Karpas-422 (cell line): ENCODE data around the gene PPP1R14C. TPM values are rescaled to one million over a fixed set of nuclear protein-coding genes. Genes with fewer than 3 reads are reported as not detected.

Source experiments
- DNase-seq: peaks from one replicate; pipeline ENCODE4 v3.0.0-alpha.2; 2015
- H2AFZ ChIP-seq: fragments of 200-600 bp; sonication (generic); 2 replicates; pipeline ENCODE4 v1.6.1; 2014; ENCODE audit warnings: antibody characterized with exemption, low read length, mixed read lengths
- H3K27ac ChIP-seq: fragments of 200-600 bp; sonication (generic); 2 replicates; pipeline ENCODE4 v1.5.1; 2014; ENCODE audit warnings: mild to moderate bottlenecking, low read length, moderate library complexity
- H3K27me3 ChIP-seq: fragments of 200-600 bp; sonication (generic); 2 replicates; pipeline ENCODE4 v1.6.1; 2014; ENCODE audit warnings: low read length, mixed read lengths
- H3K36me3 ChIP-seq: fragments of 200-600 bp; sonication (generic); 2 replicates; pipeline ENCODE4 v1.6.1; 2014; ENCODE audit warnings: low read length, mixed read lengths; ENCODE audit not compliant: insufficient read depth
- H3K4me1 ChIP-seq: fragments of 200-600 bp; sonication (generic); 2 replicates; pipeline ENCODE4 v1.6.1; 2014; ENCODE audit warnings: mild to moderate bottlenecking, low read length, mixed read lengths
- H3K4me2 ChIP-seq: fragments of 200-600 bp; sonication (generic); 2 replicates; pipeline ENCODE4 v1.6.1; 2014; ENCODE audit warnings: low read length, low read depth, mild to moderate bottlenecking; ENCODE audit not compliant: poor library complexity, severe bottlenecking
- H3K4me3 ChIP-seq: fragments of 200-600 bp; sonication (generic); 2 replicates; pipeline ENCODE4 v1.5.1; 2014; ENCODE audit warnings: mild to moderate bottlenecking, antibody characterized with exemption, low read length, mixed read lengths
- H3K79me2 ChIP-seq: fragments of 200-600 bp; sonication (generic); 2 replicates; pipeline ENCODE4 v1.6.1; 2014; ENCODE audit warnings: mild to moderate bottlenecking, low read length, mixed read lengths
- H3K9ac ChIP-seq: fragments of 200-600 bp; sonication (generic); 2 replicates; pipeline ENCODE4 v1.6.0; 2014; ENCODE audit warnings: low read length
- H3K9me2 ChIP-seq: fragments of 200-600 bp; sonication (generic), shearing (Covaris generic); replicated peaks from 2 replicates; pipeline ENCODE4 v1.6.0; 2014; ENCODE audit warnings: mild to moderate bottlenecking, low read length, moderate library complexity; ENCODE audit not compliant: insufficient read depth
- H3K9me3 ChIP-seq: fragments of 300-700, 200-600 bp; sonication (generic); 2 replicates; pipeline ENCODE4 v1.6.1; 2014; ENCODE audit warnings: low read length, mixed read lengths
- H4K20me1 ChIP-seq: fragments of 200-600 bp; sonication (generic); 2 replicates; pipeline ENCODE4 v1.6.1; 2014; ENCODE audit warnings: mild to moderate bottlenecking, antibody characterized with exemption, low read length, low read depth; ENCODE audit not compliant: insufficient read depth
- small RNA-seq: library from RNA; depleted of rRNA; stranded (forward); fragments of <200 nt; gene quantifications from one replicate; pipeline ENCODE3, GENCODE V24; 2014
- total RNA-seq: library from RNA; depleted of rRNA; stranded (reverse); fragments of >200 nt; shearing (Covaris generic); gene quantifications from 2 replicates; pipeline ENCODE4 v1.2.3, GENCODE V29; 2014; ENCODE audit warnings: low replicate concordance; rRNA removed

PPP1R14C gene
- total RNA-seq, 1 experiment from 2014 or later, result not detected

DNA sequence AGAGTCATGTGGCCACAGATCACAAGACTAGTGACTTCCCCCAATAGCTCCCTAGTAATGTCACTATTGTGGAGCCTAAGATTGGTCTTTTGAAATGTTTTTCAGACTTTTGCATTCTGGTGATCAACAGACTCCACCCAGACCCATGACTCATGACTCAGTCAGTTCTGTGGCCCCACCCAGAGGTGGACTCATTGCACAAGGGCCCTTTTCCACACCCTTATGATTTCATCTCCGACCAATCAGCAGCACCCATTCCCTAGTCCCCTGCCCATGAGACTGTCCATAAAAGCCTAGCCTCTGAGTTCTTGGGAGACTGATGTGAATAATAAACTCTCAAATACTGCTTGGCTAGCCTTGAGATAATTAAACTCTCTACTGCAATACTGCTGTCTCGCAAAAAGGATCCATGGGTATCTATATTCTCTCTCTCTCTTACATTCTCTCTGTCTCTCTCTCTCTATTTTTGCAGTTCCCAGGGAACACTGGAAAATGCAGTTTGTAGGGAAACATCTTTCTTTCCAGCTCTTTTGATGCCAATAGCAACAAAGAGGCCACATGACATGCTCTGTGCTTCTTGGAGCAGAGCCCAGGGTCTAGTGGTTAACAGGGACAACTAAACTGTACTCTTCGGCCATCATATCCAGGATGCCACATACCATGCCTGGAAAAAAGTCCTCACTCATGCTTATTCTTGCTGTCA is 154.6 kb downstream of the PPP1R14C start:
- no peak overlapping the region for H3K4me2 ChIP-seq
- no peak for DNase-seq
- H3K27ac ChIP-seq, result no peak overlapping the region
- no peaks in the 10 kb centered on the region for H3K9me2 ChIP-seq
- H3K9me3 ChIP-seq, result peaks cover 10% of the 10 kb centered on the region
- H3K9ac ChIP-seq, result no peak overlapping the region
- H3K27me3 ChIP-seq, result peaks cover 7% of the 10 kb centered on the region; the same call in 1 of the 2 replicates
- H3K79me2 ChIP-seq, result no peaks in the 10 kb centered on the region
- H2AFZ ChIP-seq, result no peak overlapping the region
- no peaks in the 10 kb centered on the region for H3K4me1 ChIP-seq
- H3K4me3 ChIP-seq, result no peak overlapping the region
- H3K36me3 ChIP-seq, result no peaks in the 10 kb centered on the region; the same call in 1 of the 2 replicates
- H4K20me1 ChIP-seq, result no peaks in the 10 kb centered on the region

DNA sequence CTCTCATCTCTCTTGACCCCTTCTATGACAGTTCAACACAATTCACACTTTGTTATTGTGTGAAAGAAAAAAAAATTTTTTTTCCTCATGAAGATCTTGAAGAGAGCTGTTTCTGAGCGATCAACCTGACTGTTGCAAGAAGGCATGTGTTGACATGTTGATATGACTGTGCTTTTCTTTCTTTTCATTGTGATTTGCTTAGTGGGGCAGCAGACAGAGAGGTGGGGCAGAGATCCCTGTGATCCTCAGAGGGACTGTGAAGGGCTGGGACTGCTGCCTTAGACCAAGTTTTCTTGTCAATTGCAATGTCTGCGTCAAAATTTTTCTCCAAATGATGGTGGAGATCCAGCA is 155.2 kb downstream of the PPP1R14C start:
- H3K27me3 ChIP-seq, result peaks cover 7% of the 10 kb centered on the region; the same call in 1 of the 2 replicates
- no peaks in the 10 kb centered on the region for H4K20me1 ChIP-seq
- H3K36me3 ChIP-seq, result no peaks in the 10 kb centered on the region; the same call in 1 of the 2 replicates
- DNase-seq, result no peak
- no peak overlapping the region for H3K4me3 ChIP-seq
- peaks cover 10% of the 10 kb centered on the region for H3K9me3 ChIP-seq
- H3K4me1 ChIP-seq, result no peaks in the 10 kb centered on the region
- H3K4me2 ChIP-seq, result no peak overlapping the region
- no peaks in the 10 kb centered on the region for H3K79me2 ChIP-seq
- H3K9me2 ChIP-seq, result no peaks in the 10 kb centered on the region
- no peak overlapping the region for H3K9ac ChIP-seq
- H2AFZ ChIP-seq, result no peak overlapping the region
- H3K27ac ChIP-seq, result no peak overlapping the region

DNA sequence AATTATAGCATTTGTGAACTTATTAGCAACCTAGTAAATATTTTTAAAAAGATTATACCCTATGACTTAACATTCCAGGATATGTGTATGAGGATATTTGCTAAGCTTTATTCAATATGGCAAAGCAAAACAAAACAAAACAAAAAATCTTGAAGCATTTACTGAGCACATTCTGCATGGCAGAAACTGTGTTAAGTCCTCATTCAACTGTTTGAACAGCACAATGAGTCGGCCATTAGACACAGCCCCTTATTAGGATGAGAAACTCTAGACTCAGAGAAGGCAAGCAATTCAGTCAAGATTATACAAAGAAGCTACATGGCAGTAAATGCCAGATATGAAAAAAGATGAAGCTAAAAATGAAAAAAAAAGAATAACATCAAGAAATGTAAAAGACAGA is 155.8 kb downstream of the PPP1R14C start:
- Histone ChIP-seq H3K4me2 (no peak overlapping the region), H3K9me3 (peaks cover 10% of the 10 kb centered on the region), H3K27ac (no peak overlapping the region), H3K9ac (no peak overlapping the region), H3K36me3 (no peaks in the 10 kb centered on the region; the same call in 1 of the 2 replicates), H3K79me2 (no peaks in the 10 kb centered on the region), H3K9me2 (no peaks in the 10 kb centered on the region), H3K4me1 (no peaks in the 10 kb centered on the region), H2AFZ (no peak overlapping the region), H4K20me1 (no peaks in the 10 kb centered on the region), H3K27me3 (peaks cover 7% of the 10 kb centered on the region; the same call in 1 of the 2 replicates), H3K4me3 (no peak overlapping the region)
- no peak for DNase-seq

Small RNAs within 50 kb of the gene (small RNA-seq; reads per million reads assigned to genes)
- gene RF01210, result 0.20 reads per million

Other genes with a start within 250 kb of the PPP1R14C start
- not detected in 2 replicates for gene RAET1E, start 244.9 kb upstream of the PPP1R14C start, total RNA-seq
- gene RAET1G, start 219.9 kb upstream of the PPP1R14C start, total RNA-seq, result not detected in 2 replicates
- gene ULBP2, start 201.0 kb upstream of the PPP1R14C start, total RNA-seq, result 0.56 and 0.76 TPM in 2 replicates
- 1.0 and 5.1 TPM in 2 replicates for gene ULBP1, start 179.1 kb upstream of the PPP1R14C start, total RNA-seq
- not detected in 2 replicates for gene RAET1L, start 117.5 kb upstream of the PPP1R14C start, total RNA-seq
- gene ULBP3, start 73.9 kb upstream of the PPP1R14C start, total RNA-seq, result 1.7 and 3.5 TPM in 2 replicates
- gene IYD, start 226.0 kb downstream of the PPP1R14C start, total RNA-seq, result not detected in 2 replicates